DLD1 (cell line): ENCODE measurements around the gene APOA1.

ENCODE experiments used
- in situ Hi-C: cut with HindIII; loops from 2 replicates; pipeline ENCODE4 v1.10.0; 2017; ENCODE audit warnings: low sequenced_read_pairs

The APOA1 gene

DNA sequence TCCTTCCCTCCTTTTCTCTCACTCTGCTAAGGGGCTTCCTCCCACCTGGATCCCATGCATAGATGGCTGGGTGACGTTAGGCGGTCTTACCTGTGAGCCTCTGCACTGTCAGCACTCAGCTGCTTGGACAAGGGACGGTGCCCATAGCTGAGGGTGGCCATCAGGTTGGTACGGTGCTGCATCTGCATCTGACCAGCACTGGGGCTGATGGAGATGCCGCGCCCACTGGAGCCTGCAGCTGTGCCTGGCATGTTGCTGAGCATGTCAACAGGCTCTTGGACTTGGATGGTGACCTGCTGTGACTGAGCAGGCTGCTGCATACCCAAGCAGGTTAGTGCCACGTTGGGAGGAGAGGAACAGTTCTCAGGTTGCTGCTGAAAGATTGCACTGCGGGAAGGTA is 21.8 kb upstream of the APOA1 start:
- in situ Hi-C loops, result no loop called here

DNA sequence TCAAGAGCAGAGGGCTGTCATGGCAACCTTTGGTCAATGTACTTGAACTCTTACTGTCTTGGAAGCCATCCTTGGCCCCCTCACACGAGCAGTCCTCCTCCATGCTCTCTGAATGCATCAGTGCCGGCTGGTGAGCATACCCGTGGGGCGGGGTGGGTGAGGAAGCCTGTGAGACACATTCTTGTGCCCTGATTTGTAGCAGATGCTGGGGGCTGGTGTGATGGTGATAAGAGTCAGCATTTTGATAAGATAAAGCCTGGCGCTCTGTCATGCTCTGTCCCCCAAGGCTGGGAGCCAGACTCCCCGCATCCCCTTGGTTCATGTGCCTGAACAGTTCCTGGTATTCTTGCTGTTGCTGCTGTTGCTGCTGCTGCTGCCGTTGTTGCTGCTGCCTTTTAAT is 20.5 kb upstream of the APOA1 start:
- in situ Hi-C loops, result no loop called here

DNA sequence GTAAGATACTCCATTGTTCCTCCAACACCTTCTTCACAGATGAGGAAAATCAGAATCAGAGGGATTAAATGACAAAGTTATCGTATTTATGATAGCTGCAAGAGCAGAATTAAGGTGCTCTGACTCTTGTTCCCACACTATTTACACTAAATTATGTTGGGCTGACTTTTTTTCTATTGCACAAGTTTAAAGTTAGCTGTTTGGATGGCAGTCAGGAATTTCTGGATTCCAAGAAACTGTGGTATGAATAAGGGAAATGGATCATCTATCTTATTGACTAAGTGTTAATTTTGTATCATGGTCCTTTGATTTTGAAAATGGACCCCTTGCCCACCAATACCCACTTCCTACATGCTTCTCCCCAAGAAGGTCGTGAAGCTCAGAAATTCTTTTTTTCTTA is 19.9 kb upstream of the APOA1 start:
- in situ Hi-C loops, result no loop called here

DNA sequence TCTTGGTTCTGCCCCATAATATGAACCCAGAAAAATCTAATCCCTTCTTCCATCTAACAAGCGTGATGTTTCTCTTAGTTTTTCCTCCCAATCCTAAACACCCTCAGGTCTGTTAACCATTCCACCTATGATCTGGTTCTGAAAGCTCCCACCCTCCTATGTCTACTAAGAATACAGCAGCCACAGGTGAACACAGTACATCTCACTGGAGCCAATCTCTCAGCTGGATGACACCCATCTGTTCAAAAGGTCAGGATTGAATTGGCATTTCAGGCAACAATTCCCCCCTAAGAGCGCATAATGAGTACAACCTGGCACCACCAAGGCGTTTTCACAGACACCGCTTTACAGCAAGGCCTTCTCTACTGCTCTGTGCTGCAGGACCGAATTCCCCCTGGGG is 19.0 kb upstream of the APOA1 start:
- in situ Hi-C loops, result no loop called here

DNA sequence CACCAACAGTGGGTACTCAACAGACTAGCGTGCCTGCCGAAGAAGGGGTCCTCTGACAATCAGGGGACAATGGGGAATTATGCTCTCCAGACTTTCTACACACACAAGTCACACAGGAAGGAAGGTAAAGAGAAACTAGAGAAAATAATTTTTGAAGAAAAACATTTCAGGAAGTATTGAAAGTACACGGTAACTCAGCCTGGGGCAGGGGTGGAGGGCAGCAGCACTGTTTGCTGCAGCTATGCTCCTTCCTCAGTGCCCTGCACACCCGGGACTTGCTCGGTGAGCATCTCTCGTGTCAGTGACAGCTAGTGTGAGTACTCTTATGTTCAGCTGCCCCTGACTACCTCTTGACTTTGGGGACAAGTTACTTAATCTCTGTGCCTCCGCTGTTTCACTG is 18.0 kb upstream of the APOA1 start:
- in situ Hi-C loops, result no loop called here

DNA sequence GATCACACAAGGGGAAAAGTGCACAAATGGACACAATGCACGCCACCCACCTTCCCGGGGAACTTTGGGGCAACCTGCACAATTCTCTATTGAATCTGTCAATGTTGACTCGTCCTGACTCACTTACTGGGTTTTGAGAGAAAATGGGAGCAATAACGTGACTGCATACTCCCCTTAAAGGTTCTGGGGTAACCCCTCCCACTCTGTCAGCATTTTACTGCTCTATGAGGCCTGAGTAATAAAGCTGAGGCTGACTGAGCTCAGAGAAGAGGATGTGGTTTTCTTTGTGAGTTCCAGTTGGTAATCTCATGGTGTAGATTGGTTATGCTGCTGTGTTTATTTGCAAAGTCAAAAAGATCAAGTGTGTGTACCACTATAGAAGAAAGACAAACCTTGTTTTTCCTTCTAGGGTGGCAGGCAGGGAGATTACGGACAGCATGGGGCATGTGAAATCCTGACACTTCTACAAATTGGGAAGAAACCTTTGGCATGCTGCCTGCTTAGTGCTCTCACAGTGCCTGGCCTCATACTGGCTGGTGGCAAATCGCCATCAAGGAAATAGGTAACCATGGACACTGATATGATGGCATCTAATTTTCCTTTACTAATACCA is 16.1 kb upstream of the APOA1 start:
- in situ Hi-C loops, result no loop called here

DNA sequence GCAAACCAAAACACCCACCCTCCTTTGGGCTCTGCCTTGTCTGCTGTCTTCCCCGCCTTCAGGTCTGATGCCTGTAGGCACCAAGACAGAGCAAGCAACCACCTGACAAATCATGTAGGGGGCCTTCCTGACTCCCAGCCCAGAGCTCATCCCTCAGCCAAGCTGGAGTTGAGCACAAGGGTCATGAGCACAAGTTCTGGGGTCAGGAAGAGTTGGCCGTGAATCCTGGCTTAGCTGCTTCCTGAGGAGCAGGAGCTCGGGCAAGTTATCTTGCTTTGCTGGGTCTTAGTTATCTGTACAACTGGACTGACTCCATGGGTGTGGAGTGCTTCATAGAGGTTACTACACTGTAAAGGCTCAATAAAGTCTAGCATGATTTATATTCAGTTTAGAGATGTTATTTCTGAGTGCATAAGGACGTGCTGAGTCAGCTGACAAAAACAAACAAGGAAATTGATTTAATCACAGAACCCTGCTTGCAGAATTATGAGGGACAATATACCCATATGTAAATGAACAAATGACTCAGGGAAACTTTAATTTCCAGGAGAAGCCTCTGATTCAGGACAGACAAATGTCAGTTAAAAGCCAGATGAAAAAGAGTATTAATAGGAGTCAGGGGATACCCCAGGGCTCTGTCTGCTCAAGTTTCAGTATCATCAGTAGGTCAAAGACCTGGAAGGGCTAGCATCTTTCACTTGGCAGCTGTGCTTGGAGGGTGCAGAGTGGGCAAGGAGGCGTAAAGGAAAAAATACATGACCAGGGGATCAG is 15.0 kb upstream of the APOA1 start:
- in situ Hi-C loops, result no loop called here

DNA sequence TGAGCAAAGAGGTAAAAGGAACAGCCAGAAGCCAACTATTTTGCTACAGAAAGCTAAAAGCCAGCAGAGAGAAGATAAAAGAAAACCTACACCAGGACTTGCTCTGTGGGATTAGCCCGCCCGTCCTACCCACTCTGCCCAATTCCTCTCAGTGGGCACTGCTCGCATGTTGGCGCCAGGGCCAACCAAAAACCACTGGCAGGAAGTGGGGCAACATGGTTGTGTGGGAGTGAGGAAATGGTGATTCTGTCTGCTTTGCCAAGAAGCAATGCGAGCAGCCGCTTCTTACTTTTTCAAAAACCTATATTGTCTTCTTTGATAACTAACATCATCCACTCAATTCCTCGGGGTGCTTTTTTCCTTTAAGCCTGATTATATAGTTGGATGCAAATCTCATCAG is 14.2 kb upstream of the APOA1 start:
- in situ Hi-C loops, result no loop called here

DNA sequence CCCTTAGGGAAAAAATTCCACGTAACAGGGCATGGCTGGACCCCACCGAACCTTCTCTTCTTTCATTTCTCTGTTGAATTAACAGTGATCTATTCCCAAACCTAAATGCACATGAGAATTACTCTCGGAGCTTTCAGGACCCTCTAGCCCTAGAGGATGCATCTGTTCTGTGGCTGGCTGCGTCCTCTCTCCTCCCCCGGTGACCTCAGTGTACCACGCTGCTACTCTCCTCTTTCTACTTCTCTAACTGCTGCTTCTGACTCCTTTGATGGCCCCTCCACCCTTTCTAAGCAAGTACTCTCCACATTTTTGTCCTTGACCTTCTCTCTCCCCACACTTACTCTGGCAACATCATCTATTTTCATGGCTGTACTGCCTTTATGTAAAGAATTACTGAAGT is 12.1 kb upstream of the APOA1 start:
- in situ Hi-C loops, result no loop called here

DNA sequence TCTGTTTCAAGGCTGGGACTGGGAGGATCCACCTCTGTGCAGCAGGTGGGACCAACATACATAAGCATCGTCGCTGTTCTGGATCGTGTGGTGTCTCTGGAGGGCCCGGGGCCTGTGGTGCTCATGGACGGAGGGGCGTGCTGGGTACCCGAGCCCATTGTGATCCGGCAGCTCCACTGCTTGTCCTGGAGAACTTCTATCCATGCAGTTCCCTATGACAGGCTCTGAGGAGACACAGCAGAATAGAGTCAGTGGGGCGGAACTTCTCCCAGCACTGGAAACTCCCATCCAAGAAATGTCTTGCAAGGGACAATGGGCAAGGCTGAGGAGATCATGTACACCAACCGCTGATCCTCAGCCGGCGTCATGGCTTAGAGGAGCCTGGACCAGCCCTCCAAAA is 11.6 kb upstream of the APOA1 start:
- in situ Hi-C loops, result no loop called here

DNA sequence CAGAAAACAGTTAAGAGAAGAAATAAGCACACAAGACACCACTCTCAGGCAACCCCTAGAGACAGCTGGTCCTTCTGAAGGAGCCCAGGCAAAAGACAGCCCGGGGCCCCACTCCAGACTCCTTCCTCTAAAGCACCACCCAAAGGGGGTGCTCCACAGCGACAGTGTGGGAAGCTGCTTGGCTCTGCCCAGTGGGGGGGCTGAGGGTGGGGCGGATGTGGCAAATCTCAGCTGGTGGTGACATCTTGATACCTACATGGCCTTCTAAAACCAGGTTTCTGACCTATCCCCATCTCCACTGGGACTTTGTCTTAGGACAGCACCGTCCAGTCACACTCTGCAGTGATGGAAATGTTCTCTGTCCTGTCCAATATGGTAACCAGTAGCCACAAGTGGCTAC is 10.2 kb upstream of the APOA1 start:
- in situ Hi-C loops, result no loop called here

DNA sequence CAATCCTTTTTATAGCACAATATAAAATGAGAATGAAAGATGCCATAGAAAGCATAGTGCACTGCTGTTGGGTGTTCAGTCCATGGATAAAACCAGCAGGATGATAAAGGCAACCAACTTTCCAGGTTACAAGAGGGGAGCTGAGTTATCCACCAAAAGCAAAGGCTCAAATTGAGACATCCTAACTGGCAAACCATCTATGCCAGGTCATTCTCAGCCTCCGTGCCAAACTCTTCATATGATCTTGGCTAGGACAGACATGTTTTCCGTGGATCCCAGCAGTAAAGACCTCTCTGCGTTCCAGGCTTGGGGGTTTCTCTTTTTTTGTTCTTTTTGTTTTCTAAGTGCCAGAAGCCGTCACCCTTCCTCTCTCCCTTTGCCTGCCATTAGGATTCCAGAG is 7.3 kb upstream of the APOA1 start:
- in situ Hi-C loops, result no loop called here

DNA sequence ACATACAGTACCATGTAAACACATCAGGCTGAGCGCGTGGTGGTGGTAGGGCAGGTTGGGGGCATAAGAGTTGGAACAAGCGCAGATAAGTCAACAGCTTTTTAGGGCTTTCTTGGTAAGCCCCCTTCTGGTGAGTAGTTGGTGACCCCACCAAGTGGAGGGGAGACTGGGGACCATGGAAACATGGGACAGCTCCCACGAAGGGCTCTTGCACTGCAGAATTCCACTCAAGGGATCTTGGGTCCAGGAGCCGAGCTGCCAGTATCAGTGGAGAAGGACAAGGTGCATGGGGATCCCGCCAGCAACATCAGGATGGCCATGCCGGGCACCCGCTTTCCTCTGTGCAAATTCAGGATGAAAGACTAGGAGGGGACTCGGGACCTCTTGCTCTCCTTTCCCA is 6.2 kb upstream of the APOA1 start:
- in situ Hi-C loops, result no loop called here

DNA sequence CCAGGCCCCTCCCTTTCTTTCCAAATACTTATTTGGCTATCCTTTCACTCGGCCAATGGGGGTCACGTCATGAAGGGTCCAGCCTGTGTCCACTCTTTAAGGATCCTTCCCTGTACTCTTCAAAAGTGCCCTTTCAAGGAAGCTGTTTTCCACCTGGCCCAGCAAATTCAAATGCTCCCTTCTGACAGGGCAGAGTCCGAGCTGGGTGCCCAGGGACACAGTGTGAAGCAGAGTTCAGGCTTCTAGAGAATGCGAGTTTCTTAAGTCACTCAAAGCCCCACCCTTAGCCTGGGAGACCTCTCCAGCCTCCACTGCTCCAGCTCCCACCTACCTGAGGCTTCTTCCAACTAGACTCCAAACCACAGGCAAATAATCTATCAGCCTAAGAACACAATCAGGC is 5.5 kb upstream of the APOA1 start:
- in situ Hi-C loops, result no loop called here

DNA sequence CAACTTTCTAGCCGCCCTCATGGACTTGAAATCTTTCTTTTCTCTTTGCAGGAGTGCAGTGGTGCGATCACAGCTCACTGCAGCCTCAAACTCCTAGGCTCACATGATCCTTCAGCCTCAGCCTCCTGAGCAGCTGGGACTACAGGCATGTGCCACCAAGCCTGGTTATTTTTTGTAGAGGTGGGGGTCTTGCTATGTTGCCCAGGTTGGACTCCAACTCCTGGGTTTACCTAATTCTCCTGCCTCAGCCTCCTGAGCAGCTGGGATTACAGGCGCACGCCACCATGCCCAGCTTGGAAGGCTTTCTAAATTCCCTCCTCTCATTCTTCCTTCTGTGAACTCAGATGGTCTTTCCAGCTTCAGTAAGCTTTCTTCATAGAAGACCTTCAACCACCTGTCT is 4.7 kb upstream of the APOA1 start:
- in situ Hi-C loops, result no loop called here

DNA sequence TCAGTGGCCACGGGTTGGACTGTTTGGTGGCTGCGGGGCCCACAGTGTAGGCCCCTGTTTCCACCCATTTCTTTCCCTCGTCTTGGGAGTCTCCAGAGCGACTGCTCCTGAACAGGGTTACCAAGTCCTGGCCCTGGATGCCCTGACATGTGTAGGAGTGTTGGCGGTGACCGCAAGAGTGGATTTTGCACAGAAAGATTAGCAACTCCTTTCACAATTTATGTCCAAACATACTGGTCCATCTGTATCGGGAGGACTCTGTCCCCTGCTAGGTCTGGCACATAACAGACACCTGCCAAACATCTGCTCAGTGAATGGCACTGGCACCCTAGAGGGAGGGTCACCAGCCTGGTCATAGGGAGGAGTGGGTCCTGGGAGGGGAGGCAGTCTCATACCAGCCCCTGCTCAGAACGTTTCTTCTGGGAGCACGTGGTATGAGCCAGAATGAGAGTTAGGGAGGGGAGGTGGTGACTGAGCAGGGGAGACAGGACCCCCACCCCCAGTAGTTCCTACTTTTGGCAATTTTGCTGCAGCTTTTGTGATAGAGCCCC is 3.4 kb upstream of the APOA1 start:
- in situ Hi-C loops, result no loop called here

DNA sequence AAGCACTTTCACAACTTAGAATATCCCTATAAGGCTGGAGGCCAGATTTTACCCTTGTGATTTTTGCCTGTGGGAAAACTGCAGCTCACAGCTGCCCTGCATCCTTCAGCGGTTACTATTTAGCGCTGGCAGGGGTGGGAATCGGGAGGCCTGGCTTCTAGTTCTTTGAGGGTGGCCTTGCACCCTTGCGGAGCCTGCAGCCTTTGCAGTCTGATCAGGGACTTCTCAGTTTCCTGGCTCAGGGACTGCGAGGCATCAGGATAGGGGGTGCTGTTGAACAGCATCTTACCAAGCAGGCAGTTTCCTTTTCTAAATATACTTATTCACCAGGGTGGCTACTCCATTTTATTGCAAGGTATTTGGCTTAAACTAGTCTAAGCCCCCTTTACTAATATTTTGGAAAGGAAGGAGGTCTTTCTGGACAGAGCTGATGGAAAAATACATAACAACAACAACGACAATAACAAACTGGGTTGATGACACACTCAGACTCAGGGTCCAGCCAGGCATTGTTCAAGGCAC is 2.9 kb upstream of the APOA1 start:
- in situ Hi-C loops, result no loop called here

DNA sequence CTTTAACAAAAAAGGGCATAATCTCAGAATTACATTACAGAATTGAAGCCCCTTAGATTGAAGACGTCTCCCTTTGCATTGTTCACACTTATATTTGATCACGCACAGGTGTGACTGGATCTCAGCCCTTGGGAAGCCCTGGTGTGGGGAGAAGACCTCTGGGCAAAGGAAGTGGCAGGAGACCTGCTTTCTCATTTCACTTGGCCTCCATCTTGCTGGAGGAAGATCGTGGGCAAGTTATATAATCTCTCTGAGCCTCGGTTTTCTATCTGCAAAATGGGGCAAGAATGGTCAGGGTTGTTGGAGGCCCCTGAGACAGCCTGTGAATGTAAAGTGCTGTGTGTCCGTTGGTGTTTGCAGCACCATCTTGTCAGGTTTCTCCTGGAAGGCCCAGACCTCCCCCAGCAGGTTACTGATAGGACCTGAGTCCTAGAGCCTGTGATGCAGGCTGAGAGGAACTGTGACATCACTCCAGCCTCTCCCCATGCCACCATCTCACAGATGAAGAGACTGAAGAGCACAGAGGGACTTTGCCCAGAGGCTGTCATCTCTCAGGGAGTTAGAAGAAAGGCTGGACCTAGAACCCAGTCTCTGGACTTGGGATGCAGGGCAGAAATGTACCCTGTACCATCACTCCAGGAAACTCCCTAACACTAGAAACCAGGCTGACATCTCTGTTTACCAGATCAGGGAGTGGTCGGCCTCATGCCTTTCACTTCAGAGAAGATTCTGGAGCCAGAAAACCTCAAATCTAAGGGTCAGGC is 1.1 kb upstream of the APOA1 start:
- in situ Hi-C loops, result no loop called here

DNA sequence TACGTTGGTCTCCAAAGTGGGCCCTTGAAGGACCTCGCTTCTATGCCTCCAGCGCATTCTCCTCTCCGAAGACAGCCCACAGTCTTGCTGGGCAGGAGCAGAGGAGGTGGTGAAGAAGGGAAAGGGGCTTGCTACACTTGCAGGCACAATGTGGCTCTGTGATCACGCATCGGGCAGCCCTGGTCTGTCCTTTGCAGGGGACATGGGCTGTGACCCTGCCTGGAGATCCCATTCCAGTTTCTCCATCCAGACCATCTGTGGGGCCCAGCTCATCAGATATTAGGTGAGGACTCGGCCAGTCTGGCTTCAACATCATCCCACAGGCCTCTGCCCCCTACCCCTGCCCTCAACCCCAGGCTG is 810 bp downstream of the APOA1 start:
- in situ Hi-C loops, result no loop called here

DNA sequence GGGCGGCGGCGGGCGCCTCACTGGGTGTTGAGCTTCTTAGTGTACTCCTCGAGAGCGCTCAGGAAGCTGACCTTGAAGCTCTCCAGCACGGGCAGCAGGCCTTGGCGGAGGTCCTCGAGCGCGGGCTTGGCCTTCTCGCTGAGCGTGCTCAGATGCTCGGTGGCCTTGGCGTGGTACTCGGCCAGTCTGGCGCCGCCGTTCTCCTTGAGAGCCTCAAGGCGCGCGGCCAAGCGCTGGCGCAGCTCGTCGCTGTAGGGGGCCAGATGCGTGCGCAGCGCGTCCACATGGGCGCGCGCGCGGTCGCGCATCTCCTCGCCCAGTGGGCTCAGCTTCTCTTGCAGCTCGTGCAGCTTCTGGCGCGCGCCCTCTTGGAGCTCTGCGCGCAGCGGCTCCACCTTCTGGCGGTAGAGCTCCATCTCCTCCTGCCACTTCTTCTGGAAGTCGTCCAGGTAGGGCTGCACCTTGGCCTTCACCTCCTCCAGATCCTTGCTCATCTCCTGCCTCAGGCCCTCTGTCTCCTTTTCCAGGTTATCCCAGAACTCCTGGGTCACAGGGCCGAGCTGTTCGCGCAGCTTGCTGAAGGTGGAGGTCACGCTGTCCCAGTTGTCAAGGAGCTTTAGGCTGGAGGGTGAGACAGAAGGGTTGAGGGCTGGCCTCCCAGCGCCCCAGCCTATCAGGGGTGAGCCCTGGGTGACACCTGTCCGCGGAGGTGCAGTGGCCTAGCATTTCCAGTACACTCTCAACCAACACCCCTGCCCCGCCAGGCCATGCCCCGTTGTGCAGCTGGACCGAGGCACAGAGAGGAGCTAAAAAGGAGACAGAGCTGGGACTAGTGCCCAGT is 1.4 kb downstream of the APOA1 start:
- in situ Hi-C loops, result no loop called here
